HepG2 (cell line): ENCODE data around the gene PRR19. TPM values are rescaled to one million over a fixed set of nuclear protein-coding genes. Genes with fewer than 3 reads are reported as not detected.

ENCODE experiments used
- ATAC-seq: fragments of 200-7000 bp; cut with Tn5 transposase; 3 replicates; pipeline ENCODE4 v1.9.1; 2020; ENCODE audit warnings: mild to moderate bottlenecking, moderate library complexity
- BruUV-seq: library from RNA; stranded (reverse); fragments of 400-500 nt; replicated peaks from 2 replicates; lab custom pipeline; 2021; lab: Mats Ljungman, UMichigan
- CTCF ChIA-PET: fragments of 300-600 bp; formaldehyde crosslinking; extraction: SDS; loops from one replicate; lab custom pipeline; 2021; ENCODE audit warnings: low total read pairs, inconsistent platforms, low intra/inter-chr PET ratio; lab: Yijun Ruan, JAX
- POLR2A ChIA-PET: fragments of 350-600 bp; sonication (Branson Sonifier 250); formaldehyde crosslinking; loops from one replicate; lab custom pipeline; 2020; ENCODE audit warnings: antibody characterized with exemption, inconsistent platforms; lab: Yijun Ruan, JAX
- DNase-seq: peaks from one replicate; pipeline ENCODE4 v3.0.0-alpha.2; 2015; ENCODE audit warnings: low spot score
- FAIRE-seq: peaks from 3 replicates; lab custom pipeline; 2011; peaks lifted over from hg19 to GRCh38; lab: Jason Lieb, UNC
- H2AFZ ChIP-seq: one replicate; pipeline ENCODE4 v1.6.1; 2011; ENCODE audit warnings: low read length, inconsistent platforms
- H3K27ac ChIP-seq: fragments of 300-600 bp; 3 replicates; pipeline ENCODE4 v1.8.0; 2011; ENCODE audit warnings: mixed run types, mild to moderate bottlenecking, mixed read lengths, low read length, inconsistent platforms; ENCODE audit not compliant: insufficient read depth; ENCODE audit errors: extremely low read length
- H3K27me3 ChIP-seq, 2 experiments: fragments of 200-600 bp in 1 of 2; 2 replicates in 1 of 2; 3 replicates in 1 of 2; pipeline versions ENCODE4 v1.6.0 to v1.8.0; 2011; ENCODE audit warnings: low read length in 2 of 2, mild to moderate bottlenecking in 2 of 2, moderate library complexity in 2 of 2, inconsistent platforms in 1 of 2; ENCODE audit not compliant: insufficient read depth in 2 of 2, control insufficient read depth in 1 of 2
- H3K36me3 ChIP-seq, 2 experiments: fragments of 200-600 bp in 1 of 2; replicated peaks in 1 of 2; 2 replicates in 1 of 2; 3 replicates in 1 of 2; pipeline versions ENCODE4 v1.5.1 to v1.8.0; 2011; ENCODE audit warnings: low read length in 2 of 2, inconsistent platforms in 1 of 2; ENCODE audit not compliant: insufficient read depth in 2 of 2, control insufficient read depth in 1 of 2
- H3K4me1 ChIP-seq: 2 replicates; pipeline ENCODE4 v1.5.1; 2012; ENCODE audit warnings: low read length, inconsistent platforms; ENCODE audit not compliant: insufficient read depth
- H3K4me2 ChIP-seq: 2 replicates; pipeline ENCODE4 v1.6.0; 2011; ENCODE audit warnings: low read depth, low read length, inconsistent platforms
- H3K4me3 ChIP-seq, 3 experiments: fragments of 200-600 bp in 1 of 3; sonication (generic), shearing (Covaris generic) in 1 of 3; replicated peaks in 1 of 3; 2 replicates each; pipeline ENCODE4 v1.5.1; 2011 to 2016; ENCODE audit warnings: low read length in 3 of 3, inconsistent platforms in 2 of 3, low read depth in 2 of 3, mild to moderate bottlenecking in 2 of 3, control low read depth in 1 of 3, mixed read lengths in 1 of 3; ENCODE audit not compliant: insufficient read depth in 1 of 3
- H3K79me2 ChIP-seq: one replicate; pipeline ENCODE4 v1.6.1; 2011; ENCODE audit warnings: low read length, inconsistent platforms; ENCODE audit not compliant: insufficient read depth
- H3K9ac ChIP-seq: 2 replicates; pipeline ENCODE4 v1.6.0; 2011; ENCODE audit warnings: mild to moderate bottlenecking, low read depth, low read length, inconsistent platforms; ENCODE audit not compliant: insufficient read depth
- H3K9me3 ChIP-seq: 2 replicates; pipeline ENCODE4 v1.5.1; 2012; ENCODE audit warnings: mild to moderate bottlenecking, low read length
- H4K20me1 ChIP-seq: 2 replicates; pipeline ENCODE4 v1.6.0; 2011; ENCODE audit warnings: inconsistent platforms, mild to moderate bottlenecking, low read length, moderate library complexity; ENCODE audit not compliant: insufficient read depth
- BCL6 ChIP-seq: IDR thresholded peaks from 2 replicates; pipeline ENCODE4 v1.6.1; 2016; ENCODE audit warnings: missing genetic modification reagents, missing compliant biosample characterization
- DNMT3B ChIP-seq: conservative IDR thresholded peaks from 2 replicates; pipeline ENCODE4 v1.6.1; 2016; ENCODE audit warnings: missing biosample characterization, control low read depth
- GATAD2A ChIP-seq: IDR thresholded peaks from 2 replicates; pipeline ENCODE4 v1.6.1; 2016
- ONECUT2 ChIP-seq: sonication (generic); formaldehyde crosslinking; IDR thresholded peaks from 2 replicates; pipeline ENCODE4 v1.4.0; 2020; ENCODE audit warnings: missing genetic modification reagents
- ZBTB8A ChIP-seq: sonication (generic); formaldehyde crosslinking; IDR thresholded peaks from 2 replicates; pipeline ENCODE4 v1.4.0; 2020; ENCODE audit warnings: mild to moderate bottlenecking, low read depth, missing genetic modification reagents, borderline replicate concordance
- ZMAT3 ChIP-seq: sonication (generic); formaldehyde crosslinking; conservative IDR thresholded peaks from 2 replicates; pipeline ENCODE4 v1.7.0; 2021; ENCODE audit warnings: missing genetic modification reagents
- ZNF510 ChIP-seq: sonication (generic); formaldehyde crosslinking; IDR thresholded peaks from 2 replicates; pipeline ENCODE4 v1.4.0; 2020; ENCODE audit warnings: low read depth, mild to moderate bottlenecking, missing genetic modification reagents
- WGBS: methylation state at CpG from one replicate; pipeline ENCODE4 v1.1.6; 2017; ENCODE audit warnings: low lambda C conversion rate; 5-methylcytosine and 5-hydroxymethylcytosine counted together
- in situ Hi-C: cut with HindIII; loops from 2 replicates; pipeline ENCODE4 v1.10.0; 2017; ENCODE audit warnings: low pct_unique_long_range_greater_than_20kb; ENCODE audit not compliant: extremely low pct_ligation_motif_present
- intact Hi-C: fragments of 100-400 bp; cut with micrococcal nuclease; formaldehyde crosslinking; loops from one replicate; pipeline ENCODE4 v1.10.0; 2022; ENCODE audit not compliant: unreplicated experiment
- polyA plus RNA-seq, 8 experiments: library from polyadenylated mRNA; depleted of rRNA in 3 of 8; stranded (reverse) in 7 of 8; unstranded in 1 of 8; fragments of >200 nt; fragmentation: Illumina TruSeq in 4 of 8; extraction: Trizol in 4 of 8; gene quantifications; 2 replicates each; pipeline versions ENCODE4 v1.2.1 to v1.2.3, GENCODE V29; 2011 to 2016; ENCODE audit warnings: low read depth in 4 of 8, missing spikeins in 1 of 8, mixed read lengths in 1 of 8; ENCODE audit not compliant: insufficient read depth in 1 of 8
- total RNA-seq, 5 experiments: library from RNA; depleted of rRNA; stranded (reverse); fragments of >200 nt; fragmentation: Illumina TruSeq; extraction: Trizol; gene quantifications; 2 replicates each; pipeline ENCODE4 v1.2.3, GENCODE V29; 2016; ENCODE audit warnings: low read depth in 1 of 5
- TF ChIP-seq, protein P1 (sequence below): sonication (generic); formaldehyde crosslinking; IDR thresholded peaks from 2 replicates; pipeline ENCODE4 v1.5.0; 2020; ENCODE audit warnings: mild to moderate bottlenecking, missing genetic modification reagents, borderline replicate concordance
- TF ChIP-seq, protein P2 (sequence below), 2 experiments: sonication (generic) in 1 of 2; formaldehyde crosslinking in 1 of 2; IDR thresholded peaks; 2 replicates each; pipeline versions ENCODE4 v1.4.0 to v1.6.1; 2018 to 2020; ENCODE audit warnings: missing genetic modification reagents in 2 of 2, borderline replicate concordance in 1 of 2, low read depth in 1 of 2, mild to moderate bottlenecking in 1 of 2, missing biosample characterization in 1 of 2
- TF ChIP-seq, protein P3 (sequence below): sonication (generic); formaldehyde crosslinking; IDR thresholded peaks from 2 replicates; pipeline ENCODE4 v1.4.0; 2020; ENCODE audit warnings: mild to moderate bottlenecking, missing genetic modification reagents
- TF ChIP-seq, protein P4 (sequence below): sonication (generic); formaldehyde crosslinking; conservative IDR thresholded peaks from 2 replicates; pipeline ENCODE4 v1.4.0; 2020; ENCODE audit warnings: missing genetic modification reagents

The PRR19 gene
- total and polyA plus RNA-seq, 2 of the 13 experiments (the other 11 are each of a cell fraction or from before 2014, with no cell fraction given), result 0.21 to 0.33 TPM

DNA sequence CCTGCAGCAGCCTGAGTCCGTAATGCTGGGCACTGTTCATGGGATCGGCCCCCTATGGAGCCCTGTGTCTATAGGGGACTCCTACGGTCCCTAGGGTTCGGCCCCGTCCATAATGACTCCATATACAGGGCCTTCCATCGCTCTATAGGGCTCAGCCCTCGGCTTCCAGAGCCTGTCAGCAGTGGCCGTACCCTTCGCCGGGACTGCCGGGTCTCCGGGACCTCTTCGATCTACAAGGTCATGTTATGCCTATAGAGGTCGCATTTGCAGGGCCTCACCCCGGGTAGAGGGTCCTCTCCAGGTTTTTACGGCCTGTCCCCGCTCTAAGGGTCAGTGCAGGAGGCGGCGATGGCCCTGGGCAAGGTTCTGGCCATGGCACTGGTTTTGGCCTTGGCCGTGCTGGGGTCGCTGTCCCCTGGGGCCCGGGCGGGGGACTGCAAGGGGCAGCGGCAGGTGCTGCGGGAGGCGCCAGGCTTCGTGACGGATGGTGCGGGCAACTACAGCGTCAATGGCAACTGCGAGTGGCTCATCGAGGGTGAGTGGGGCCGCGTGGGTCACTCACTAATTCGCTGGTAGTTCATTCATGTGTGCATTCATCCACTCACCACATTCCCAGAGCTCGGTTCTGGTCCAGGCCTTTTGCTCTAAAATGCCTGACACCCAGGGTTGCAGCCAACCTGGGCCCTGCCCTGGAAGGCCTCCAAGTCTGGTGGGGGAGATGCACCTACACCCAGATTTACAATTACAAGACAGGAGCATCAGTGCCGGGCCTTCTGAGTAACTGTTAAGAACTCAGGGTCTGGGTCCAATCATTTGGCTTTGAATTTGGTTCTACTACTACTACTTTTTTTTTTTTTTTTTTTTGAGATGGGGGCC, 24.2 kb downstream of the PRR19 start:
- intact Hi-C loops, result loop anchor here (1.0 to 2.0 kb wide), 2 partner anchors 9 to 23 kb away; partner anchors contain the start of genes PAFAH1B3 and PRR19
- in situ Hi-C loops, result no loop called here
- peak overlapping the region; percentile 81 for H3K9ac ChIP-seq
- no peaks in the 10 kb centered on the region for H3K9me3 ChIP-seq
- peaks cover 0 to 5% of the 10 kb centered on the region in 2 experiments; a peak in 1 of 5 replicates for H3K27me3 ChIP-seq
- WGBS, result 4% methylated on average over 14 of the region's 37 CpGs
- peaks cover 21% of the 10 kb centered on the region for H3K79me2 ChIP-seq
- H3K4me1 ChIP-seq, result peaks cover 24% of the 10 kb centered on the region
- peak overlapping the region; percentile 98 for H3K4me2 ChIP-seq
- CTCF ChIA-PET, result interaction anchor here (1.4 to 1.5 kb wide), 2 partner anchors 36 to 193 kb away, joined by 4 to 7 read pairs; no protein-coding TSS in a partner anchor
- H4K20me1 ChIP-seq, result no peaks in the 10 kb centered on the region
- FAIRE-seq (no peak), DNase-seq (no peak), ATAC-seq (peak; percentile 66)
- H3K36me3 ChIP-seq, result no peaks in the 10 kb centered on the region
- POLR2A ChIA-PET, result no interaction called here
- TSS peak; percentile 84 for BruUV-seq
- H2AFZ ChIP-seq, result no peak overlapping the region
- peak overlapping the region; percentile 89 to 92 (median 92) for H3K4me3 ChIP-seq
- peak overlapping the region; percentile 63 for H3K27ac ChIP-seq
- TF ChIP-seq ZBTB8A (CRISPR knock-in tag) (no peak), GATAD2A (0 out of 2 replicates have a peak, but pooled peaks have one; percentile 11), ZMAT3 (CRISPR knock-in tag) (0 out of 2 replicates have a peak, but pooled peaks have one; percentile 48), ZNF510 (CRISPR knock-in tag) (no peak), DNMT3B (CRISPR knock-in tag) (no peak), ONECUT2 (CRISPR knock-in tag) (no peak), BCL6 (CRISPR knock-in tag) (no peak)
- TF ChIP-seq, protein P1, sequence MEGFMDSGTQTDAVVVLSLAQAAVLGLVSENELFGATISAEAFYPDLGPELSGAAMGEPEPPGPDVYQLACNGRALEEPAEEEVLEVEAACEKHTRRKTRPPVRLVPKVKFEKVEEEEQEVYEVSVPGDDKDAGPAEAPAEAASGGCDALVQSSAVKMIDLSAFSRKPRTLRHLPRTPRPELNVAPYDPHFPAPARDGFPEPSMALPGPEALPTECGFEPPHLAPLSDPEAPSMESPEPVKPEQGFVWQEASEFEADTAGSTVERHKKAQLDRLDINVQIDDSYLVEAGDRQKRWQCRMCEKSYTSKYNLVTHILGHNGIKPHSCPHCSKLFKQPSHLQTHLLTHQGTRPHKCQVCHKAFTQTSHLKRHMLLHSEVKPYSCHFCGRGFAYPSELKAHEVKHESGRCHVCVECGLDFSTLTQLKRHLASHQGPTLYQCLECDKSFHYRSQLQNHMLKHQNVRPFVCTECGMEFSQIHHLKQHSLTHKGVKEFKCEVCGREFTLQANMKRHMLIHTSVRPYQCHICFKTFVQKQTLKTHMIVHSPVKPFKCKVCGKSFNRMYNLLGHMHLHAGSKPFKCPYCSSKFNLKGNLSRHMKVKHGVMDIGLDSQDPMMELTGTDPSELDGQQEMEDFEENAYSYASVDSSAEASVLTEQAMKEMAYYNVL (CRISPR knock-in tag), result 0 out of 2 replicates have a peak, but pooled peaks have one; percentile 18
- TF ChIP-seq, protein P2, sequence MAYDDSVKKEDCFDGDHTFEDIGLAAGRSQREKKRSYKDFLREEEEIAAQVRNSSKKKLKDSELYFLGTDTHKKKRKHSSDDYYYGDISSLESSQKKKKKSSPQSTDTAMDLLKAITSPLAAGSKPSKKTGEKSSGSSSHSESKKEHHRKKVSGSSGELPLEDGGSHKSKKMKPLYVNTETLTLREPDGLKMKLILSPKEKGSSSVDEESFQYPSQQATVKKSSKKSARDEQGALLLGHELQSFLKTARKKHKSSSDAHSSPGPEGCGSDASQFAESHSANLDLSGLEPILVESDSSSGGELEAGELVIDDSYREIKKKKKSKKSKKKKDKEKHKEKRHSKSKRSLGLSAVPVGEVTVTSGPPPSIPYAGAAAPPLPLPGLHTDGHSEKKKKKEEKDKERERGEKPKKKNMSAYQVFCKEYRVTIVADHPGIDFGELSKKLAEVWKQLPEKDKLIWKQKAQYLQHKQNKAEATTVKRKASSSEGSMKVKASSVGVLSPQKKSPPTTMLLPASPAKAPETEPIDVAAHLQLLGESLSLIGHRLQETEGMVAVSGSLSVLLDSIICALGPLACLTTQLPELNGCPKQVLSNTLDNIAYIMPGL (CRISPR knock-in tag; IDR thresholded peaks at IDR 0.05; ENCODE audit: borderline replicate concordance in 1 of 2, low read depth in 1 of 2), result peak in 1 of 2 experiments; percentile 23; a peak in 1 of 4 replicates
- TF ChIP-seq, protein P3, sequence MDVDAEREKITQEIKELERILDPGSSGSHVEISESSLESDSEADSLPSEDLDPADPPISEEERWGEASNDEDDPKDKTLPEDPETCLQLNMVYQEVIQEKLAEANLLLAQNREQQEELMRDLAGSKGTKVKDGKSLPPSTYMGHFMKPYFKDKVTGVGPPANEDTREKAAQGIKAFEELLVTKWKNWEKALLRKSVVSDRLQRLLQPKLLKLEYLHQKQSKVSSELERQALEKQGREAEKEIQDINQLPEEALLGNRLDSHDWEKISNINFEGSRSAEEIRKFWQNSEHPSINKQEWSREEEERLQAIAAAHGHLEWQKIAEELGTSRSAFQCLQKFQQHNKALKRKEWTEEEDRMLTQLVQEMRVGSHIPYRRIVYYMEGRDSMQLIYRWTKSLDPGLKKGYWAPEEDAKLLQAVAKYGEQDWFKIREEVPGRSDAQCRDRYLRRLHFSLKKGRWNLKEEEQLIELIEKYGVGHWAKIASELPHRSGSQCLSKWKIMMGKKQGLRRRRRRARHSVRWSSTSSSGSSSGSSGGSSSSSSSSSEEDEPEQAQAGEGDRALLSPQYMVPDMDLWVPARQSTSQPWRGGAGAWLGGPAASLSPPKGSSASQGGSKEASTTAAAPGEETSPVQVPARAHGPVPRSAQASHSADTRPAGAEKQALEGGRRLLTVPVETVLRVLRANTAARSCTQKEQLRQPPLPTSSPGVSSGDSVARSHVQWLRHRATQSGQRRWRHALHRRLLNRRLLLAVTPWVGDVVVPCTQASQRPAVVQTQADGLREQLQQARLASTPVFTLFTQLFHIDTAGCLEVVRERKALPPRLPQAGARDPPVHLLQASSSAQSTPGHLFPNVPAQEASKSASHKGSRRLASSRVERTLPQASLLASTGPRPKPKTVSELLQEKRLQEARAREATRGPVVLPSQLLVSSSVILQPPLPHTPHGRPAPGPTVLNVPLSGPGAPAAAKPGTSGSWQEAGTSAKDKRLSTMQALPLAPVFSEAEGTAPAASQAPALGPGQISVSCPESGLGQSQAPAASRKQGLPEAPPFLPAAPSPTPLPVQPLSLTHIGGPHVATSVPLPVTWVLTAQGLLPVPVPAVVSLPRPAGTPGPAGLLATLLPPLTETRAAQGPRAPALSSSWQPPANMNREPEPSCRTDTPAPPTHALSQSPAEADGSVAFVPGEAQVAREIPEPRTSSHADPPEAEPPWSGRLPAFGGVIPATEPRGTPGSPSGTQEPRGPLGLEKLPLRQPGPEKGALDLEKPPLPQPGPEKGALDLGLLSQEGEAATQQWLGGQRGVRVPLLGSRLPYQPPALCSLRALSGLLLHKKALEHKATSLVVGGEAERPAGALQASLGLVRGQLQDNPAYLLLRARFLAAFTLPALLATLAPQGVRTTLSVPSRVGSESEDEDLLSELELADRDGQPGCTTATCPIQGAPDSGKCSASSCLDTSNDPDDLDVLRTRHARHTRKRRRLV (CRISPR knock-in tag), result peak; percentile 55; the same call in 1 of the 2 replicates
- TF ChIP-seq, protein P4, sequence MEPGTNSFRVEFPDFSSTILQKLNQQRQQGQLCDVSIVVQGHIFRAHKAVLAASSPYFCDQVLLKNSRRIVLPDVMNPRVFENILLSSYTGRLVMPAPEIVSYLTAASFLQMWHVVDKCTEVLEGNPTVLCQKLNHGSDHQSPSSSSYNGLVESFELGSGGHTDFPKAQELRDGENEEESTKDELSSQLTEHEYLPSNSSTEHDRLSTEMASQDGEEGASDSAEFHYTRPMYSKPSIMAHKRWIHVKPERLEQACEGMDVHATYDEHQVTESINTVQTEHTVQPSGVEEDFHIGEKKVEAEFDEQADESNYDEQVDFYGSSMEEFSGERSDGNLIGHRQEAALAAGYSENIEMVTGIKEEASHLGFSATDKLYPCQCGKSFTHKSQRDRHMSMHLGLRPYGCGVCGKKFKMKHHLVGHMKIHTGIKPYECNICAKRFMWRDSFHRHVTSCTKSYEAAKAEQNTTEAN (CRISPR knock-in tag), result 0 out of 2 replicates have a peak, but pooled peaks have one; percentile 14
